IMR-90 (cell line): ENCODE data around the gene EIF4E3. TPM values are rescaled to one million over a fixed set of nuclear protein-coding genes. Genes with fewer than 3 reads are reported as not detected.

Experiments used
- ATAC-seq: fragments of 200-7000 bp; cut with Tn5 transposase; 2 replicates; pipeline ENCODE4 v1.9.1; 2020; ENCODE audit warnings: low read depth, mild to moderate bottlenecking, moderate library complexity
- BruUV-seq: library from RNA; stranded (reverse); fragments of 400-500 nt; replicated peaks from 2 replicates; lab custom pipeline; 2021; lab: Mats Ljungman, UMichigan
- CTCF ChIA-PET: fragments of 300-600 bp; formaldehyde crosslinking; extraction: SDS; loops from one replicate; lab custom pipeline; 2021; ENCODE audit warnings: antibody characterized with exemption; lab: Yijun Ruan, JAX
- POLR2A ChIA-PET: fragments of 300-600 bp; sonication (Branson Sonifier 250); formaldehyde crosslinking; loops from one replicate; lab custom pipeline; 2022; ENCODE audit warnings: antibody characterized with exemption; ENCODE audit not compliant: unreplicated experiment; lab: Charles Lee
- DNase-seq: peaks from one replicate; pipeline ENCODE4 v3.0.0; 2013
- H2AFZ ChIP-seq: replicated peaks from 2 replicates; pipeline ENCODE3; 2013; ENCODE audit warnings: low read length, mild to moderate bottlenecking; ENCODE audit not compliant: poor library complexity
- H2AK5ac ChIP-seq: 2 replicates; pipeline ENCODE4 v1.6.1; 2013; ENCODE audit warnings: low read depth, low read length, inconsistent platforms
- H2AK9ac ChIP-seq: replicated peaks from 2 replicates; pipeline ENCODE3; 2013; ENCODE audit warnings: mild to moderate bottlenecking, low read depth, low read length, moderate library complexity; ENCODE audit not compliant: poor library complexity
- H2BK120ac ChIP-seq: 2 replicates; pipeline ENCODE4 v1.6.1; 2013; ENCODE audit warnings: low read depth, low read length, inconsistent platforms
- H2BK15ac ChIP-seq: 3 replicates; pipeline ENCODE4 v1.6.1; 2013; ENCODE audit warnings: low read depth, low read length, inconsistent platforms
- H2BK20ac ChIP-seq: 2 replicates; pipeline ENCODE4 v1.6.1; 2013; ENCODE audit warnings: low read depth, mild to moderate bottlenecking, inconsistent platforms, low read length, moderate library complexity
- H2BK5ac ChIP-seq: 2 replicates; pipeline ENCODE4 v1.6.1; 2013; ENCODE audit warnings: mild to moderate bottlenecking, low read depth, low read length, inconsistent platforms; ENCODE audit not compliant: poor library complexity, severe bottlenecking
- H3K14ac ChIP-seq: replicated peaks from 2 replicates; pipeline ENCODE4 v1.6.1; 2013; ENCODE audit warnings: low read depth, low read length, inconsistent platforms
- H3K18ac ChIP-seq: 2 replicates; pipeline ENCODE4 v1.6.1; 2013; ENCODE audit warnings: low read depth, low read length, control low read depth
- H3K23ac ChIP-seq: 2 replicates; pipeline ENCODE4 v1.6.1; 2013; ENCODE audit warnings: low read depth, low read length, inconsistent platforms
- H3K27ac ChIP-seq: 2 replicates; pipeline ENCODE4 v1.5.1; 2013; ENCODE audit warnings: mild to moderate bottlenecking, control low read depth, low read length; ENCODE audit not compliant: insufficient read depth
- H3K27me3 ChIP-seq: 2 replicates; pipeline ENCODE4 v1.6.1; 2013; ENCODE audit warnings: low read length; ENCODE audit not compliant: control insufficient read depth, insufficient read depth
- H3K36me3 ChIP-seq: 2 replicates; pipeline ENCODE4 v1.6.1; 2013; ENCODE audit warnings: low read length, mixed read lengths; ENCODE audit not compliant: control insufficient read depth, insufficient read depth
- H3K4ac ChIP-seq: 2 replicates; pipeline ENCODE4 v1.6.1; 2013; ENCODE audit warnings: low read depth, low read length, inconsistent platforms
- H3K4me1 ChIP-seq: 2 replicates; pipeline ENCODE4 v1.6.1; 2013; ENCODE audit warnings: low read length, mixed read lengths; ENCODE audit not compliant: control insufficient read depth, insufficient read depth
- H3K4me2 ChIP-seq: 2 replicates; pipeline ENCODE4 v1.6.1; 2013; ENCODE audit warnings: low read depth, mild to moderate bottlenecking, control low read depth, low read length, moderate library complexity
- H3K4me3 ChIP-seq: 2 replicates; pipeline ENCODE4 v1.5.1; 2013; ENCODE audit warnings: low read depth, mild to moderate bottlenecking, control low read depth, low read length, moderate library complexity; ENCODE audit not compliant: insufficient read depth
- H3K56ac ChIP-seq: 2 replicates; pipeline ENCODE4 v1.6.1; 2013; ENCODE audit warnings: low read length, inconsistent platforms; ENCODE audit not compliant: insufficient read depth; ENCODE audit errors: extremely low read depth
- H3K79me1 ChIP-seq, 2 experiments: 2 replicates each; pipeline ENCODE4 v1.6.1; 2013; ENCODE audit warnings: low read length in 2 of 2, inconsistent platforms in 1 of 2, low read depth in 1 of 2
- H3K9ac ChIP-seq: 2 replicates; pipeline ENCODE4 v1.6.1; 2013; ENCODE audit warnings: low read depth, low read length, control low read depth
- H3K9me1 ChIP-seq: 2 replicates; pipeline ENCODE4 v1.6.1; 2013; ENCODE audit warnings: low read length, inconsistent platforms; ENCODE audit not compliant: insufficient read depth
- H3K9me3 ChIP-seq: 2 replicates; pipeline ENCODE4 v1.6.1; 2013; ENCODE audit warnings: low read length; ENCODE audit not compliant: control insufficient read depth, insufficient read depth
- H4K20me1 ChIP-seq: 2 replicates; pipeline ENCODE4 v1.6.1; 2013; ENCODE audit warnings: low read length, inconsistent platforms; ENCODE audit not compliant: insufficient read depth
- H4K5ac ChIP-seq: 2 replicates; pipeline ENCODE4 v1.6.1; 2013; ENCODE audit warnings: mild to moderate bottlenecking, low read depth, low read length, control low read depth
- H4K8ac ChIP-seq, 2 experiments: 2 replicates each; pipeline ENCODE4 v1.6.1; 2013; ENCODE audit warnings: low read depth in 2 of 2, low read length in 2 of 2, control low read depth in 1 of 2, inconsistent platforms in 1 of 2
- H4K91ac ChIP-seq: 2 replicates; pipeline ENCODE4 v1.6.1; 2013; ENCODE audit warnings: low read depth, low read length, inconsistent platforms; ENCODE audit not compliant: insufficient read depth
- RAD21 ChIP-seq: IDR thresholded peaks from 2 replicates; pipeline ENCODE4 v1.6.1; 2012; ENCODE audit warnings: low read length, improper control_type of control experiment
- RCOR1 ChIP-seq: IDR thresholded peaks from 2 replicates; pipeline ENCODE4 v1.6.1; 2012; ENCODE audit warnings: mild to moderate bottlenecking, low read length, improper control_type of control experiment; ENCODE audit not compliant: insufficient replicate concordance
- WGBS, 2 experiments: methylation state at CpG; one replicate each; pipeline versions ENCODE4 v1.1.5 to v1.1.7; 2013; ENCODE audit warnings: missing lambda C conversion rate in 2 of 2; ENCODE audit not compliant: insufficient read length in 1 of 2; ENCODE audit errors: extremely low coverage in 2 of 2; 5-methylcytosine and 5-hydroxymethylcytosine counted together
- dilution Hi-C: fragments of 300-500 bp; cut with HindIII; formaldehyde crosslinking; loops from one replicate; pipeline ENCODE4 v1.14.3; 2018; ENCODE audit warnings: low sequenced_read_pairs; ENCODE audit not compliant: unreplicated experiment
- in situ Hi-C: fragments of 300-500 bp; cut with MboI; formaldehyde crosslinking; loops from 3 replicates; pipeline ENCODE4 v1.14.3; 2019; ENCODE audit warnings: low sequenced_read_pairs, inconsistent platforms, mixed read lengths
- intact Hi-C: fragments of 100-400 bp; cut with micrococcal nuclease; formaldehyde crosslinking; loops from 2 replicates; pipeline ENCODE4 v1.10.0; 2022
- polyA plus RNA-seq, 3 experiments: library from polyadenylated mRNA; depleted of rRNA; stranded (reverse); fragments of >200 nt; gene quantifications; 2 replicates each; pipeline ENCODE4 v1.2.3, GENCODE V29; 2012; ENCODE audit warnings: low replicate concordance in 1 of 3
- total RNA-seq: library from RNA; depleted of rRNA; stranded (reverse); fragments of >200 nt; gene quantifications from 2 replicates; pipeline ENCODE4 v1.2.3, GENCODE V29; 2012
- TF ChIP-seq, protein P1 (sequence below): conservative IDR thresholded peaks from 2 replicates; pipeline ENCODE4 v1.5.1; 2012; ENCODE audit warnings: mild to moderate bottlenecking, low read depth, low read length, improper control_type of control experiment

Gene EIF4E3
- total and polyA plus RNA-seq, 2 of the 4 experiments (the other 2 are of a cell fraction): 0.72 to 1.1 TPM

GRCh38 chr3:71645140-71645539, 80.1 kb downstream of the EIF4E3 start:
- intact Hi-C loops: no loop called here
- no peaks in the 10 kb centered on the region for H3K9me3 ChIP-seq

More at GRCh38 chr3:71645140-71645539, 80.1 kb downstream of the EIF4E3 start:
- CTCF ChIA-PET: no interaction called here
- WGBS, 2 experiments: 90% methylated on average over 3 of the region's 3 CpGs; no CpG with 5 or more reads in 1 of the 2 experiments
- H3K4me2 ChIP-seq: no peak overlapping the region
- no peak overlapping the region for H2BK5ac ChIP-seq
- peaks cover 9% of the 10 kb centered on the region for H3K27me3 ChIP-seq
- no peak overlapping the region for H4K8ac ChIP-seq
- H4K91ac ChIP-seq: no peak overlapping the region
- no peak overlapping the region for H3K27ac ChIP-seq
- H4K20me1 ChIP-seq: no peaks in the 10 kb centered on the region
- H3K9me1 ChIP-seq: no peaks in the 10 kb centered on the region
- no peak overlapping the region for H3K18ac ChIP-seq
- H2AFZ ChIP-seq: no peak overlapping the region
- H3K36me3 ChIP-seq: no peaks in the 10 kb centered on the region
- H3K4me3 ChIP-seq: no peak overlapping the region
- H3K9ac ChIP-seq: no peak overlapping the region
- no peak overlapping the region for H2BK120ac ChIP-seq
- BruUV-seq: no TSS peak
- ATAC-seq (no peak), DNase-seq (no peak)
- H3K23ac ChIP-seq: no peak overlapping the region
- H3K4ac ChIP-seq: no peak overlapping the region
- in situ Hi-C loops: no loop called here
- H2BK20ac ChIP-seq: no peak overlapping the region
- dilution Hi-C loops: no loop called here
- H3K56ac ChIP-seq: no peak overlapping the region
- H3K79me1 ChIP-seq: no peaks in the 10 kb centered on the region
- no peak overlapping the region for H4K5ac ChIP-seq
- no peak overlapping the region for H3K14ac ChIP-seq
- H2AK9ac ChIP-seq: no peak overlapping the region
- POLR2A ChIA-PET: no interaction called here
- H2AK5ac ChIP-seq: no peak overlapping the region
- no peak overlapping the region for H2BK15ac ChIP-seq
- H3K4me1 ChIP-seq: no peaks in the 10 kb centered on the region
- TF ChIP-seq RCOR1 (no peak), RAD21 (no peak)
- TF ChIP-seq, protein P1, sequence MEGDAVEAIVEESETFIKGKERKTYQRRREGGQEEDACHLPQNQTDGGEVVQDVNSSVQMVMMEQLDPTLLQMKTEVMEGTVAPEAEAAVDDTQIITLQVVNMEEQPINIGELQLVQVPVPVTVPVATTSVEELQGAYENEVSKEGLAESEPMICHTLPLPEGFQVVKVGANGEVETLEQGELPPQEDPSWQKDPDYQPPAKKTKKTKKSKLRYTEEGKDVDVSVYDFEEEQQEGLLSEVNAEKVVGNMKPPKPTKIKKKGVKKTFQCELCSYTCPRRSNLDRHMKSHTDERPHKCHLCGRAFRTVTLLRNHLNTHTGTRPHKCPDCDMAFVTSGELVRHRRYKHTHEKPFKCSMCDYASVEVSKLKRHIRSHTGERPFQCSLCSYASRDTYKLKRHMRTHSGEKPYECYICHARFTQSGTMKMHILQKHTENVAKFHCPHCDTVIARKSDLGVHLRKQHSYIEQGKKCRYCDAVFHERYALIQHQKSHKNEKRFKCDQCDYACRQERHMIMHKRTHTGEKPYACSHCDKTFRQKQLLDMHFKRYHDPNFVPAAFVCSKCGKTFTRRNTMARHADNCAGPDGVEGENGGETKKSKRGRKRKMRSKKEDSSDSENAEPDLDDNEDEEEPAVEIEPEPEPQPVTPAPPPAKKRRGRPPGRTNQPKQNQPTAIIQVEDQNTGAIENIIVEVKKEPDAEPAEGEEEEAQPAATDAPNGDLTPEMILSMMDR: no peak
